NB4 (cell line): ENCODE data around the gene MROH2B.

Experiments
- POLR2A ChIP-seq: IDR thresholded peaks from 2 replicates; pipeline ENCODE4 v1.6.1; 2011; ENCODE audit warnings: mild to moderate bottlenecking; ENCODE audit not compliant: insufficient read length; ENCODE audit errors: extremely low read depth
- TF ChIP-seq, protein P1 (sequence below): IDR thresholded peaks from one replicate; pipeline ENCODE4 v1.5.1; 2012; ENCODE audit warnings: low read depth, low read length
- TF ChIP-seq, protein P2 (sequence below): IDR thresholded peaks from 2 replicates; pipeline ENCODE4 v1.6.1; 2011; ENCODE audit warnings: low read depth, low read length

DNA sequence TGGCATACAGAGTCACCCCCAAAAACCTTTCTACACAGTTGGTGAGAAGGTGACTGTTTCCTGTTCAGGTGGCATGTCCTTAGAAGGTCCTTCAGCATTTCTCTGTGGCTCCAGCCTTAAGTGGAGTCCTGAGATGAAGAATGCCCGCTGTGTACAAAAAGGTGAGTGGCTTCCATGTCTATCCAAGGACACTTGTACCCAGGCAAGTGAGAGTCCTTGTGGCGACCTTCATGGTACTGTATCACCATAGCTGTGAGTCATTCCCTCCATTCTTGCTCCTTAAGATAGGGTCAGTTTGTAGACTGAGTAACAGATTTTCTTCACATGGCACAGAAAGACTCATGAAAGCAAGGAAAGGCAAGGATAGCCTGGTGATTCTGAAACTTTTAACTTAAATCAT is 98.7 kb downstream of the MROH2B start:
- TF ChIP-seq, protein P1, sequence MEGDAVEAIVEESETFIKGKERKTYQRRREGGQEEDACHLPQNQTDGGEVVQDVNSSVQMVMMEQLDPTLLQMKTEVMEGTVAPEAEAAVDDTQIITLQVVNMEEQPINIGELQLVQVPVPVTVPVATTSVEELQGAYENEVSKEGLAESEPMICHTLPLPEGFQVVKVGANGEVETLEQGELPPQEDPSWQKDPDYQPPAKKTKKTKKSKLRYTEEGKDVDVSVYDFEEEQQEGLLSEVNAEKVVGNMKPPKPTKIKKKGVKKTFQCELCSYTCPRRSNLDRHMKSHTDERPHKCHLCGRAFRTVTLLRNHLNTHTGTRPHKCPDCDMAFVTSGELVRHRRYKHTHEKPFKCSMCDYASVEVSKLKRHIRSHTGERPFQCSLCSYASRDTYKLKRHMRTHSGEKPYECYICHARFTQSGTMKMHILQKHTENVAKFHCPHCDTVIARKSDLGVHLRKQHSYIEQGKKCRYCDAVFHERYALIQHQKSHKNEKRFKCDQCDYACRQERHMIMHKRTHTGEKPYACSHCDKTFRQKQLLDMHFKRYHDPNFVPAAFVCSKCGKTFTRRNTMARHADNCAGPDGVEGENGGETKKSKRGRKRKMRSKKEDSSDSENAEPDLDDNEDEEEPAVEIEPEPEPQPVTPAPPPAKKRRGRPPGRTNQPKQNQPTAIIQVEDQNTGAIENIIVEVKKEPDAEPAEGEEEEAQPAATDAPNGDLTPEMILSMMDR = no peak
- TF ChIP-seq, protein P2, sequence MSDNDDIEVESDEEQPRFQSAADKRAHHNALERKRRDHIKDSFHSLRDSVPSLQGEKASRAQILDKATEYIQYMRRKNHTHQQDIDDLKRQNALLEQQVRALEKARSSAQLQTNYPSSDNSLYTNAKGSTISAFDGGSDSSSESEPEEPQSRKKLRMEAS = no peak
- no peak for TF ChIP-seq POLR2A
